NB4 (cell line): ENCODE measurements around the gene VWA3B.
"Not testable (repeated sequence)": the region's sequence is repeated elsewhere in the genome, so short reads cannot be mapped to it uniquely, and the experiment has no call there.

ENCODE experiments used
- DNase-seq: peaks from one replicate; pipeline ENCODE4 v3.0.0; 2010; ENCODE audit warnings: low read depth
- H3K4me3 ChIP-seq: one replicate; pipeline ENCODE4 v1.5.1; 2011; ENCODE audit warnings: mild to moderate bottlenecking, low read depth, low read length, moderate library complexity
- MYC ChIP-seq: IDR thresholded peaks from 2 replicates; pipeline ENCODE4 v1.6.1; 2011; ENCODE audit warnings: low read depth, low read length
- POLR2A ChIP-seq: IDR thresholded peaks from 2 replicates; pipeline ENCODE4 v1.6.1; 2011; ENCODE audit warnings: mild to moderate bottlenecking; ENCODE audit not compliant: insufficient read length; ENCODE audit errors: extremely low read depth
- TF ChIP-seq, protein P1 (sequence below): IDR thresholded peaks from 2 replicates; pipeline ENCODE4 v1.6.1; 2011; ENCODE audit warnings: low read depth, low read length
- TF ChIP-seq, protein P2 (sequence below): IDR thresholded peaks from one replicate; pipeline ENCODE4 v1.5.1; 2012; ENCODE audit warnings: low read depth, low read length

The VWA3B gene

DNA sequence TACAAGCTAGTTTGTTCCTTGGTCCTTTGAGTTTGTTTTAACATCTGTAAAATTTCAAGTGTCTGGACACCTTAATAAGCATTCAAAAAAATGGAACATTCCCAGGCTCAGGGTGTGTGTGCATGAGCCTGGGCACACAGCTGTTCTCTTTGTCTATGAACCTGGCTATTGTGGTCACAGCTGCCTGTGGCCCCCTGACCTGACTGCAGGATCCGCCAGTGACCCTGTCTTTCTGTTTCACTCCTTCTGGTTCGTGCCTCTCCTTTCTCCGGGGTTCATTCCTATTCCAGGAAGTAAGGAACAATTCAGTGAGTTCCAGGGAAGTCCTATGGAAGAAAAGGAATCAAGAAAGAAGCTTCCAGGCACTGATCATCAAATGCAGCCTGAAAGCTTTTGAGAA is 35.6 kb downstream of the VWA3B start:
- TF ChIP-seq, protein P1, sequence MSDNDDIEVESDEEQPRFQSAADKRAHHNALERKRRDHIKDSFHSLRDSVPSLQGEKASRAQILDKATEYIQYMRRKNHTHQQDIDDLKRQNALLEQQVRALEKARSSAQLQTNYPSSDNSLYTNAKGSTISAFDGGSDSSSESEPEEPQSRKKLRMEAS: no peak
- TF ChIP-seq POLR2A (no peak), MYC (no peak)
- TF ChIP-seq, protein P2, sequence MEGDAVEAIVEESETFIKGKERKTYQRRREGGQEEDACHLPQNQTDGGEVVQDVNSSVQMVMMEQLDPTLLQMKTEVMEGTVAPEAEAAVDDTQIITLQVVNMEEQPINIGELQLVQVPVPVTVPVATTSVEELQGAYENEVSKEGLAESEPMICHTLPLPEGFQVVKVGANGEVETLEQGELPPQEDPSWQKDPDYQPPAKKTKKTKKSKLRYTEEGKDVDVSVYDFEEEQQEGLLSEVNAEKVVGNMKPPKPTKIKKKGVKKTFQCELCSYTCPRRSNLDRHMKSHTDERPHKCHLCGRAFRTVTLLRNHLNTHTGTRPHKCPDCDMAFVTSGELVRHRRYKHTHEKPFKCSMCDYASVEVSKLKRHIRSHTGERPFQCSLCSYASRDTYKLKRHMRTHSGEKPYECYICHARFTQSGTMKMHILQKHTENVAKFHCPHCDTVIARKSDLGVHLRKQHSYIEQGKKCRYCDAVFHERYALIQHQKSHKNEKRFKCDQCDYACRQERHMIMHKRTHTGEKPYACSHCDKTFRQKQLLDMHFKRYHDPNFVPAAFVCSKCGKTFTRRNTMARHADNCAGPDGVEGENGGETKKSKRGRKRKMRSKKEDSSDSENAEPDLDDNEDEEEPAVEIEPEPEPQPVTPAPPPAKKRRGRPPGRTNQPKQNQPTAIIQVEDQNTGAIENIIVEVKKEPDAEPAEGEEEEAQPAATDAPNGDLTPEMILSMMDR: no peak
- H3K4me3 ChIP-seq: no peak overlapping the region
- DNase-seq: no peak

DNA sequence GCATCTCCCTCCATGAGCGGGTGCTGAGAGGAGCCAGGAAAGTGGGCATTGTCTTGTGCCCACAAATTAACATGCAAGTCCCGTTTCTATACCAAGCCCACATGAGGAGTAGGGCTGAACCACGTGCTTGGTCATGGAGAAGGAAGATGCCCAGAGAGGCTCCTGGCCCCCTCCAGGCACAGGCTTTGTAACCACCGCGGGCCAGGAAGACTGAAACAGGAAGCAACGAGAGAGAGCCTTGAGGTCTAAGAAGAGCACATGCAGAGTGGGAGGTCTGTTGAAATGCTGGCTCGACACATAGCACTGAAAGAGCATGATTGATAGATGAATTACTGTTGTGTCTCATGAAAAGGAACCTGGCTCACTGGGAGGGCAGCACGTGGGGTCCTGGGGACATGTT is 36.3 kb downstream of the VWA3B start:
- DNase-seq: peak; percentile 80
- no peak overlapping the region for H3K4me3 ChIP-seq
- TF ChIP-seq, protein P2: no peak
- TF ChIP-seq MYC: peak; percentile 90
- TF ChIP-seq, protein P1: peak; percentile 94

DNA sequence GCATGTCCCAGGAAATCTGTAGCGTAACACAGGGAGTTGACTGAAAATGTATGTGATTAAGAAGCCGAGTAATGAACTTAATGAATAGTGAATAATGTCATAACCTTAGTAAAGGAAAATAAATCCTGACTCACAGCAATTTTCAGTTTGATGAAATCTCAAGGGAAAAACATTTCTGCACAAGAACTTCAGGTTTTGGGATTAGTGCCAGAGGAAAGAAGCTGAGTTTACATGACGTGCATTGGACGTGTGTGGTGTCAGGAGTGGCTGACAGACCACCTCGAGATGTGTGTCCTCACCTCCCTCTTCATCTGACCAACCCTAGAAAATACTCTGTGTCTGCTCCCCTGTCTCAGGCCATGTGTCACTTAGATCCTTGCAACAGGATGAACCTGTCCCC is 39.1 kb downstream of the VWA3B start:
- no peak for DNase-seq
- TF ChIP-seq, protein P1: no peak
- TF ChIP-seq, protein P2: no peak
- TF ChIP-seq POLR2A (no peak), MYC (no peak)

DNA sequence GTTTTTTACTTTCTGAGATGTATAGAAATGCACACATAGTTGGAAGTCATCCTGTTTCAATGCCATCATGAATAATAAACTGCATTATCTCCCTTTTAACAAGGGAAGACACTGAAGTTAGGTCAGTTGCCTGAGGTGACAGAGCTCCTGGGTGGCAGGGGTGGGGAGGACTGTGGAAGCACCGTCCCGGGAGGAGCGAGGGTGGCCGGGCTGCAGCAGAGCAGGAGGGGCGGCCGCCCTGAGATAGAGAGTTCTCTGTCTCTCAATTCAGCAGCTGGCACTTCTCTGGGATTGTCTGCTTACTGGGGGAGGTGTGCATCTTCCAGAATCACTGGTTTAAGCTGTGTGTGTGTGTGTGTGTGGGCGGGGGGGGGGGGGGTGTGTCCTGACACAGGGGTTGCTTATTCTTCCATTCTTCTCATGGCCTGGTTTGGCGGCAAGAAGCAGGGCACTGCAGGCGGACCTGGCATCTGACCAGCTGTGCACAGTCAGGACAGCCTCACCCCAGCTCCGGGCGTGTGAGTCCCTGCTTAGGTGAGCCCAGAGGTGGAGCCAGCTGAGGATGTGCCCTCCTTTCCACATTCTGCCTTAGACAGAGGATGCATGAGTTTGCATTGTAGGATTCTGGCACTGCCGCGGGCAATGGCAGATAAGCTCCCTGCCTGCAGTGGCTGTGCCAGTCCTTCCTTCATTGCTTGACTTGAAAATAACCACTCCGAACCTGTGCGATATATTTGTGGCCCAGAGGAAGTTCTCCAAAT is 40.4 kb downstream of the VWA3B start:
- DNase-seq: no peak
- TF ChIP-seq, protein P1: no peak
- TF ChIP-seq, protein P2: no peak
- TF ChIP-seq POLR2A (no peak), MYC (no peak)
- no peak overlapping the region for H3K4me3 ChIP-seq

More for the DNA sequence above, 39.1 kb downstream of the VWA3B start:
- no peak overlapping the region for H3K4me3 ChIP-seq

DNA sequence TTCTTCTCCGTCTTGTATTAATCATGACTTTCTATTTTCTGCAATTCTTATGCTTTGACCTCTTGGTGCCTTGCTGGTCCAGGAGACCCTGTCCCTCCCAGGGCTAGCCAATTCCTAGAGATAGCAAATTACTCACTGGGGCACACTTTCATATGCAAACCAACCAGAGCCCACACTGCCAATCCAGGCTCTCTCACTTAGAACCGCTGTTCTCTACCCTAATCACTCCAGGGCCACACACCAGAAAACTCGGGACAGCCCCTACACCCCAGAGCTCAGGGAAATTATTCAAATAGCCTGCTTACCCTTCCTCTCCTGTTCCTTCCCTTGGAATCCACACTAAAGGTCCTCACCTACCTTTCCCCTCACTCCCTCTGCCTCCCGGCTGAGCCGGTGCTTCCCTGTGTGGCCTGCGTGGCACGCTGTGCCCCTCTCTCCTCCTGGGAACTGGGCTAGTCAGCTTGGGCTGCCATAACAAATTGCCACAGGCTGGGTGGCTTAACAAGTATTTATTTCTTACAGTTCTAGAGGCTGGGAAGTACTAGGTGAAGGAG is 41.7 kb downstream of the VWA3B start:
- no peak overlapping the region for H3K4me3 ChIP-seq
- DNase-seq: no peak
- TF ChIP-seq POLR2A (no peak), MYC (no peak)
- TF ChIP-seq, protein P2: no peak
- TF ChIP-seq, protein P1: no peak

DNA sequence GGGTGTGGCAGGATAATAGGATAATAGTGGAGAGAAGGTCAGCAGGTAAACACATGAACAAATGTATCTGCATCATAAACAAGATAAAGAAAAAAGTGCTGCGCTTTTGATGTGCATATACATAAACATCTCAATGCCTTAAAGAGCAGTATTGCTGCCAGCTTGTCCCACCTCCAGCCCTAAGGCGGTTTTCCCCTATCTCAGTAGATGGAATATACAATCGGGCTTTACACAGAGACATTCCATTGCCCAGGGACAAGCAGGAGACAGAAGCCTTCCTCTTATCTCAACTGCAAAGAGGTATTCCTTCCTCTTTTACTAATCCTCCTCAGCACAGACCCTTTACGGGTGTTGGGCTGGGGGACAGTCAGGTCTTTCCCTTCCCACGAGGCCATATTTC is 43.1 kb downstream of the VWA3B start:
- DNase-seq, H3K4me3 ChIP-seq: not testable (repeated sequence)
